ENCODE data around the gene ADRM1. TPM values are rescaled to one million over a fixed set of nuclear protein-coding genes. Genes with fewer than 3 reads are reported as not detected.

Gene ADRM1
- polyA plus RNA-seq, 3 donors = 38.7 to 47.7 (median 44.9) TPM

DNA sequence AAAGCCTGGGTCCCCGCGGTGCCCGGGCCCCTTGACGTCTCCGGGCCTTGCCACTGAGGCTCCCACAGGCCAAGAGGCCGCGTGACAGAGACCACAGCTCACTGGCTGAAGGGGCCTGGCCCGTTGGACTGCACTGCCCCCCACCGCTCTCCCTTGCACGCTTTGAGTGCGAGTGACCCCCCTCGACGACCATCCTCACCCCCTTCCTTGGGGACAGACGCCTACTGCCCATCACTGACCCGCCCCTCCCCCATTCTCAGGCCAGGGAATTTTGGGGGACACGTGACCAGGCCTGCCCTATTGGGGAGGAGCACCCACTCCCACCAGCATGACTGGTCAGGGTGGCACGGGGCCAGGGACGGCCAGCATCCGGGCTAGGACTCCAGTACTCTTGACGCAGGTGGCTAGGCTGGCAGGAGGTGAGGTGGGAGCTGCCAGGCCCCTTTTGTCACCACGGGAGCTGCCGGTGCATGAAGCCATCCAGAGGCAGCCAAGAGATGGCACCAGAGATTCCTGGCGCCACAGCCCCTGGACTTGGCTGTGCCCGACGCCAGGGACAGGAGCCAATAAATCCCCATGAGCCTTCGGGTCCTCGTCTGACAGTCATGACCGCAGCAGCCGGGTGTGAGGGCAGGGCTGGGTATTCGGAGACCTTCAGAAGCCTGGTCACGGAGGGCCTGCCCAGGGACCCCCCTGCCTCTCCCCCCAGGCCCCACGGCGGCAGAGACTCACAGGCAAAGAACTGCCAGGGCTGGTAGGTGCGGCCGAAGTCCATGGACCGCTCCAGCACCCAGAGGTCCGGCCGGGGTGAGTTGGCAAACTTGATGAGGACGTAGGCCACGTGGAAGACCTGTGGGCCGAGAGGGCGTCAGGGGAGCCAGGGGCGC, 49.8 kb downstream of the ADRM1 start:
- no peak for DNase-seq (ENCODE audit: low read depth in 3 of 3, low spot score in 2 of 3)

DNA sequence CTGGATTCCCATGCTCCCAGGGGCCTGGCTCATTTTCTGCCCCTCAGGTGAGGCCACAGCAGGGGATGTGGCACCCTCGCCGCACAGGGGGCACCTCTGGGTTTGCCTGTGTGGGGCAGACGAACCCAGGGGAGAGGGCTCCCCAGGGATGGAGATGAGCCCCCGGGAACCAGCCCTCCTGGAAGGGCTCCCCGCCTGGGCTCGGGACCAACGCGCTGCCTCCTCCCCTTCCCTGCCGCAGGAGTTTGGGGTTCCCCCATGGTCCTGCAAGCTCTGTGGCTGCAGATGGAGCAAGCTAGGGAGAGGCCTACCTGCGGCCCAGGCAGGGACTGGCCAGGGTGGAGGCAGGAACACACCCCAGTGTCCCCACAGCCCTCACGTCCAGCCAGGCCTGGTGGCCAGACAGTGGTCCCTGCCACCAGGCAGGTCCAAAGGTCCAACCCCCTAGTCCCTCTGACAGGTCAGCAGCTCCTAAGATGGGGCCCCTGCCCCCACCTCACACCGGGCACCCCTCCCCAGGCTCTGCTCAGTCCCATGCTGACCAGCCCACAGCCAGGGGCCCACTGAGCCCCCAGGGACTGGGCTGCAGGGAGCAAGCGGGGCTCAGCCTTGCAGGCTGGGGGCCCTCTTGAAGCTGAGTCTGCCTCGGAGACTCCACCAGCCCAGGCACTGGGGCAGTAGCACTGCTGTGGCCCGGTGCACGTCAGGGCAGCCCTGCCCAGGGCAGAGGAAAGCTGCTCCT, 50.7 kb downstream of the ADRM1 start:
- no peak for DNase-seq (ENCODE audit: low read depth in 3 of 3, low spot score in 2 of 3)

- no peak for DNase-seq (ENCODE audit: low read depth in 3 of 3, low spot score in 2 of 3)
Measured at GRCh38 chr20:62354031-62354808, 51.4 kb downstream of the ADRM1 start.

DNA sequence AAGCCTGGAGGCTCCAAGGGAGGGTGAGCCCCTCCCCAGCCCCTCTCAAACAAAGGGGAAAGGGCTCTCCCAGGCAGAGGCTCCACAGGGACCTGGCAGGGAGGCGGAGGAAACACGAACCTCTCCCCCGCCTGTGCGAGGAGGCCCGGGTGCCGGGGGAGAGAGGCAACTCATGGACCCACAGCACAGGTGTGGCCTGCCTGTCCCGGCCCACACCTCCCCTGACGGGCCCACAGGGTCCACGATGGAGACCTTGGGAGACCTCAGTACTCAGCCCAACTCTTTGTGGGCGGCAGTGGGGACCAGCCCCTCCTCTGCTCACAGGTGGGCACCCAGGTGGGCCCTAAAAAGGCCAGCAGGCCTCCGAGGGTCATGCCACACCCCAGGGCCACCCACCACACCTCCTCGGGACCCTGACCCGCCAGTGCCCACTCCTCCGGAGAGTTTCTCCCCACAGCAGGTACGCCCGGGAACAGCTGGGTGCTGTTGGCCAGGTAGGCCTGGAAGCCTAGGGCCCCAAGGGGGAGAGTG, 52.1 kb downstream of the ADRM1 start:
- DNase-seq (ENCODE audit: low read depth in 3 of 3, low spot score in 2 of 3) = no peak

GRCh38 chr20:62355516-62355877, 52.7 kb downstream of the ADRM1 start:
- no peak for DNase-seq (ENCODE audit: low read depth in 3 of 3, low spot score in 2 of 3)

- no peak for DNase-seq (ENCODE audit: low read depth in 3 of 3, low spot score in 2 of 3)
Measured at GRCh38 chr20:62355878-62356588, 53.2 kb downstream of the ADRM1 start.

DNA sequence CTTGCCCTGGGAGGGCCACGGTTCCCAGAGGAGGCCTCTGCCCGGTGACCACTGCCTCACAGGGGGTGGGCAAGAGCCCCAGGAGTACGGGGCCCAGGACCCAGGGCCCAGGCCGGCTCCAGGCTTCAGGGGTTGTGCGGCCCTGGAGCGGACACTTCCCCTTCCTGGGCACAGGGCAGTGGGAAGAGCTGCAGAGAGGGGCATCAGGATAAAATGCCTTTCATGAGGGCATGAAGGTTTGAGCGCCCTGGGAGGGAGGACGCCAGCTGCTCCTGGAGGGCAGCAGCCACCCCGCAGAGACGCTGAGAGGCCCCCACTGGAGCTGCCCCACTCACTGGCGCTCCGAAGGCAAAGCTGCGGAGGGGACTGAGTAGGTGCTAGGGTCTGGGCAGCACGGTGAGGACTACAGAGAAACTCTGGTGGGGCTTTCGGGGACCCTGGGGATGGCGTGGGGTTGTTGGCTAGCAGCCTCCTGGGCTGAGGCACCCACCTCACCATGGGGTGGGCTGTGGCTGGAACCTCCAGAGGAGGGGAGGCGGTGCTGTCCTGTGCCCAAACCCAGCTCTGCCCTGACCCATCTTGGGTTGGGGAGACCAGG, 53.9 kb downstream of the ADRM1 start:
- DNase-seq (ENCODE audit: low read depth in 3 of 3, low spot score in 2 of 3) = no peak

GRCh38 chr20:62357187-62357667, 54.4 kb downstream of the ADRM1 start:
- DNase-seq (ENCODE audit: low read depth in 3 of 3, low spot score in 2 of 3) = no peak

DNA sequence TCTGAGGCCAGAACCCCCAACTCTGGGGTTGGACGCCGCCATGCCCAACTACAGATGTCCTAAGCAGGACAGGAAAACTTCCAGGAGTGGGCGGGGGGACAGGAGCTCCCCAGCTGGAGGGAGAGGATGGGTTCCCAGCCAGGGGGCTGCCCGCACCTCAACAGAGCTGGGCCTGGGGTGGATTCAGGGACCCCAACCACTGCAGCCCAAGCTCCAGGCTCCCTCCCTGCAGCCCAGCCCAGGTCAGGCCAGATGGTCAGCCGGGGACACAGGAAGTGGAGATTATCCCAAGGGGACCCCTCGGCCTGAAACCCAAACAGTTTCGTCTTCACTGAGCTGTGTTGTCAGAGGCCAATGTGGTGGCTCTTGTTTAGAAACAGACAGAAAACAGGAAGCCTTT, 54.9 kb downstream of the ADRM1 start:
- DNase-seq (ENCODE audit: low read depth in 3 of 3, low spot score in 2 of 3) = no peak

Other genes with a start within 250 kb of the ADRM1 start
- 10 to 100 TPM; 14.1 to 16.1 (median 14.8) TPM for gene TAF4, start 237.1 kb upstream of the ADRM1 start, polyA plus RNA-seq (ENCODE audit: insufficient read length in 3 of 3)
- 10 to 100 TPM; 50.2 to 52.9 (median 50.5) TPM for gene LSM14B, start 180.5 kb upstream of the ADRM1 start, polyA plus RNA-seq (ENCODE audit: insufficient read length in 3 of 3)
- 100 to 1,000 TPM; 169 to 200 (median 192) TPM for gene PSMA7, start 159.6 kb upstream of the ADRM1 start, polyA plus RNA-seq (ENCODE audit: insufficient read length in 3 of 3)
- gene SS18L1, start 159.2 kb upstream of the ADRM1 start, polyA plus RNA-seq (ENCODE audit: insufficient read length in 3 of 3) = 10 to 100 TPM; 16.3 to 19.0 (median 18.0) TPM
- gene MTG2, start 120.0 kb upstream of the ADRM1 start, polyA plus RNA-seq (ENCODE audit: insufficient read length in 3 of 3) = 10 to 100 TPM; 26.3 to 35.4 (median 28.2) TPM
- gene HRH3, start 82.7 kb upstream of the ADRM1 start, polyA plus RNA-seq (ENCODE audit: insufficient read length in 3 of 3) = under 1 TPM in 1 of 3 donors, not detected in 2; 0.04 TPM
- gene OSBPL2, start 64.5 kb upstream of the ADRM1 start, polyA plus RNA-seq (ENCODE audit: insufficient read length in 3 of 3) = 10 to 100 TPM; 27.8 to 31.3 (median 30.4) TPM
- gene LAMA5, start 64.3 kb downstream of the ADRM1 start, polyA plus RNA-seq (ENCODE audit: insufficient read length in 3 of 3) = 10 to 100 TPM; 72.5 to 82.7 (median 79.9) TPM
- 100 to 1,000 TPM; 745 to 942 (median 879) TPM for gene RPS21, start 84.1 kb downstream of the ADRM1 start, polyA plus RNA-seq (ENCODE audit: insufficient read length in 3 of 3)
- 1 to 10 TPM; 8.8 to 9.3 (median 9.3) TPM for gene CABLES2, start 104.3 kb downstream of the ADRM1 start, polyA plus RNA-seq (ENCODE audit: insufficient read length in 3 of 3)
- 1 to 10 TPM in 2 of 3 donors, under 1 TPM in 1; 0.87 to 1.5 (median 1.4) TPM for gene RBBP8NL, start 124.5 kb downstream of the ADRM1 start, polyA plus RNA-seq (ENCODE audit: insufficient read length in 3 of 3)
- gene GATA5, start 173.0 kb downstream of the ADRM1 start, polyA plus RNA-seq (ENCODE audit: insufficient read length in 3 of 3) = 1 to 10 TPM; 5.4 to 7.0 (median 5.5) TPM

Data from right renal cortex interstitium (tissue), 3 donors.